Thoracic aorta (tissue), 2 donors: Measurements from ENCODE around the gene QRFPR. TPM values are rescaled to one million over a fixed set of nuclear protein-coding genes. Genes with fewer than 3 reads are reported as not detected.

Source experiments
- ATAC-seq: fragments of 150-250 bp; one replicate; pipeline ENCODE4 v1.8.0; 2017; ENCODE audit warnings: low read depth; ENCODE audit not compliant: insufficient number of reproducible peaks, low FRiP score
- DNase-seq: peaks from one replicate; pipeline ENCODE4 v3.0.0-alpha.2; 2020; ENCODE audit warnings: low spot score
- H3K27ac ChIP-seq, 2 donors: fragments of 200-600 bp; sonication (generic); 1 replicate in 1 of 2; 2 replicates in 1 of 2; pipeline ENCODE4 v1.5.1; 2016; ENCODE audit warnings: mild to moderate bottlenecking in 2 of 2, moderate library complexity in 2 of 2
- H3K27me3 ChIP-seq: fragments of 200-600 bp; sonication (generic); replicated peaks from 2 replicates; pipeline ENCODE4 v1.6.0; 2016; ENCODE audit warnings: mild to moderate bottlenecking; ENCODE audit not compliant: insufficient read depth
- H3K36me3 ChIP-seq: fragments of 200-600 bp; sonication (generic); one replicate; pipeline ENCODE4 v1.5.1; 2016
- H3K4me1 ChIP-seq, 2 donors: fragments of 200-600 bp; sonication (generic); 1 replicate in 1 of 2; 2 replicates in 1 of 2; pipeline versions ENCODE4 v1.5.1 to v1.6.0; 2016; ENCODE audit warnings: low read depth in 2 of 2, mild to moderate bottlenecking in 1 of 2; ENCODE audit not compliant: control insufficient read depth in 1 of 2
- H3K4me3 ChIP-seq: fragments of 200-600 bp; sonication (generic); 2 replicates; pipeline ENCODE4 v1.5.1; 2016; ENCODE audit warnings: mild to moderate bottlenecking
- H3K9me3 ChIP-seq: fragments of 200-600 bp; sonication (generic); 2 replicates; pipeline ENCODE4 v1.5.1; 2016
- total RNA-seq, 2 donors: library from RNA; depleted of rRNA; stranded (reverse); fragments of >200 nt; gene quantifications; one replicate each; pipeline versions ENCODE4 v1.1.0 to v1.2.3, GENCODE V29; 2016
- TF ChIP-seq, protein P1 (sequence below): fragments of 200-600 bp; sonication (generic); IDR thresholded peaks from one replicate; pipeline ENCODE4 v1.5.1; 2019; ENCODE audit warnings: antibody characterized with exemption

The QRFPR gene
- total RNA-seq, 2 donors from 2014 or later = not detected

DNA sequence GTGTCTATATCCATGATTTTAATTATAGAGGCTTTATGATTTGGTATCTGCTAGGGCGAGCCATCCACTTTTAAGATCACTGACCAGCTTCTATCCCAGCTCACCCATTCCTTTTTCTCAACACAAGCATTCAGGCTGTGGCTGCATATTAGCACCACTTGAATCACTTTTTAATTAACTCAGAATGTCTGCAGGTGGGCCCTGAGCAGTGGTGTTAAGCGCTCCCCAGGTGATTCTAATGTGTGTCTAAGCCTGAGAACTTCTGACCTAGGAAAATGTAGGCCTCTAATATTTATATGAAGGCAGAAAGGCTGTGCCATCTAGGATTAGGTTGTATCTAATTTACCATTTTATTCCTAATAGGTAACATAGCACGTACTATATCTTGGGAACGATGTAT, 19.8 kb upstream of the QRFPR start:
- TF ChIP-seq, protein P1, sequence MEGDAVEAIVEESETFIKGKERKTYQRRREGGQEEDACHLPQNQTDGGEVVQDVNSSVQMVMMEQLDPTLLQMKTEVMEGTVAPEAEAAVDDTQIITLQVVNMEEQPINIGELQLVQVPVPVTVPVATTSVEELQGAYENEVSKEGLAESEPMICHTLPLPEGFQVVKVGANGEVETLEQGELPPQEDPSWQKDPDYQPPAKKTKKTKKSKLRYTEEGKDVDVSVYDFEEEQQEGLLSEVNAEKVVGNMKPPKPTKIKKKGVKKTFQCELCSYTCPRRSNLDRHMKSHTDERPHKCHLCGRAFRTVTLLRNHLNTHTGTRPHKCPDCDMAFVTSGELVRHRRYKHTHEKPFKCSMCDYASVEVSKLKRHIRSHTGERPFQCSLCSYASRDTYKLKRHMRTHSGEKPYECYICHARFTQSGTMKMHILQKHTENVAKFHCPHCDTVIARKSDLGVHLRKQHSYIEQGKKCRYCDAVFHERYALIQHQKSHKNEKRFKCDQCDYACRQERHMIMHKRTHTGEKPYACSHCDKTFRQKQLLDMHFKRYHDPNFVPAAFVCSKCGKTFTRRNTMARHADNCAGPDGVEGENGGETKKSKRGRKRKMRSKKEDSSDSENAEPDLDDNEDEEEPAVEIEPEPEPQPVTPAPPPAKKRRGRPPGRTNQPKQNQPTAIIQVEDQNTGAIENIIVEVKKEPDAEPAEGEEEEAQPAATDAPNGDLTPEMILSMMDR = no peak
- no peak for ATAC-seq
- Histone ChIP-seq H3K36me3 (no peaks in the 10 kb centered on the region), H3K27ac (no peak overlapping the region), H3K9me3 (no peaks in the 10 kb centered on the region), H3K4me1 (no peaks in the 10 kb centered on the region), H3K27me3 (no peaks in the 10 kb centered on the region), H3K4me3 (no peak overlapping the region)
- no peak for DNase-seq

DNA sequence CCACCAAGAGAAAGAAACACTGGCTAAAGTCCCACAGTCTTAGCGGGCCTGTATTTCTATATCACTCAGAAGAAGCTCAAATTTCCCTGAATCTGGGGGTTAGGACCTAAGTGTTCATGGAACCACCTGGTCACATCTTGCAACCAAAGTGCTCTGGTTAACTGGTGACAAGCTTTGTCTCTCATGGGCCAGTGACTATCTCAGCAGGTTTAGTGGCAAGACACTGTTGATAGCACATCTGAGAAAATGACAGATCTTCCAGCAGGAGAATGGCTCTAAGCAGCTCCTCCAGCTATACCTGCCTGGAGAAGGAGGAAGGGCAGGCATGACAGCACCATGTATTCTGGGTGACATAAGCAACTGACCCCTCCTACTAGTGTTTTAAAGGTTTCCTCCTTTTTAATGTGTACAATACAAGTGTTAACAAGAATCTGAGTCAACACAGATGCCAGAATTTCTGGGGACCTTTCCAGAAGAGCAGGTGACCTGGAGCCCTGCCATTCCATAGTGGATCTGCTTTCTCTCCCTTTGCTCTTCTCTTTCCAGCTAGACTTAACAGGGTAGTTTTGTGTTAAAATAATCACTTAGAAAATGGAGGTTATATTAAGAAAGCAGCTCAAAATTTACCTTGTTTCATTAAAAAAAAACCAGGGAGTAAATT, 17.3 kb upstream of the QRFPR start:
- H3K36me3 ChIP-seq = no peaks in the 10 kb centered on the region
- ATAC-seq = no peak
- TF ChIP-seq, protein P1 = no peak
- no peaks in the 10 kb centered on the region for H3K9me3 ChIP-seq
- no peak for DNase-seq
- H3K4me3 ChIP-seq = no peak overlapping the region
- H3K27ac ChIP-seq = no peak overlapping the region
- no peaks in the 10 kb centered on the region for H3K27me3 ChIP-seq
- H3K4me1 ChIP-seq = no peaks in the 10 kb centered on the region

GRCh38 chr4:121397434-121397833, 16.6 kb upstream of the QRFPR start:
- TF ChIP-seq, protein P1 = no peak
- no peak overlapping the region for H3K27ac ChIP-seq

GRCh38 chr4:121392426-121393086, 11.7 kb upstream of the QRFPR start:
- no peak for DNase-seq
- ATAC-seq = no peak
- TF ChIP-seq, protein P1 = no peak
- Histone ChIP-seq H3K27ac (no peak overlapping the region), H3K9me3 (no peaks in the 10 kb centered on the region), H3K27me3 (no peaks in the 10 kb centered on the region), H3K36me3 (no peaks in the 10 kb centered on the region), H3K4me1 (no peaks in the 10 kb centered on the region), H3K4me3 (no peak overlapping the region)

More at GRCh38 chr4:121397434-121397833, 16.6 kb upstream of the QRFPR start:
- Histone ChIP-seq H3K4me1 (no peaks in the 10 kb centered on the region), H3K4me3 (no peak overlapping the region), H3K9me3 (no peaks in the 10 kb centered on the region), H3K27me3 (no peaks in the 10 kb centered on the region), H3K36me3 (no peaks in the 10 kb centered on the region)
- no peak for DNase-seq
- no peak for ATAC-seq

DNA sequence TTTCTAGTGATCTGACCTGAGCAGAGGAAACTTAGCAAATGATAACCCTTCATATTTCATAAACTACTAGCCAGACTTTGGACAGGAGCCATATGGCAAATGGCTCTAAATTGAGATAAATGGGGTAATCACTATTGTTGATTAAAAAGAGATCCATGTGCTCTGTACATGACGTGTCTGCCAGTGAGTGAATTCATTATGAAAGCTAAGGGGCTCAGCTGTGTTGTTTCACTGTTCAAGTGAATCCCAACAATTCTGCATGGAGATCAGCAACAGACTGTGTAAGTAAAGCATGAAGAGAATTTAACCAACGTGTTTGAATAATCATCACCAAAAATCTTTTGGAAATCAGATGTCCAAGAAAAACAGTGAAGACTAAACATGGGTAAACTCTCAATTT, 9.5 kb upstream of the QRFPR start:
- H3K27me3 ChIP-seq = no peaks in the 10 kb centered on the region
- TF ChIP-seq, protein P1 = no peak
- H3K27ac ChIP-seq = no peak overlapping the region
- DNase-seq = no peak
- H3K36me3 ChIP-seq = no peaks in the 10 kb centered on the region
- ATAC-seq = no peak
- H3K9me3 ChIP-seq = no peaks in the 10 kb centered on the region
- H3K4me3 ChIP-seq = no peak overlapping the region
- no peaks in the 10 kb centered on the region for H3K4me1 ChIP-seq
